Gastroesophageal sphincter (tissue), 3 donors: ENCODE measurements around the gene KCNN3.

Source experiments
- CTCF ChIP-seq, 4 experiments: fragments of 200-600 bp in 2 of 4; fragments of 450-650 bp in 2 of 4; sonication (generic) in 1 of 4; IDR thresholded peaks; one replicate each; pipeline ENCODE4 v1.5.1; 2017 to 2019; ENCODE audit warnings: antibody characterized with exemption in 4 of 4, mild to moderate bottlenecking in 2 of 4, moderate library complexity in 2 of 4
- POLR2A ChIP-seq, 2 donors: fragments of 450-650 bp; IDR thresholded peaks; one replicate each; pipeline ENCODE4 v1.6.1; 2017; ENCODE audit warnings: antibody characterized with exemption in 2 of 2, mild to moderate bottlenecking in 2 of 2, moderate library complexity in 1 of 2

- TF ChIP-seq CTCF (IDR thresholded peaks at IDR 0.05) (no peak), POLR2A (IDR thresholded peaks at IDR 0.05) (no peak)
These were observed 97.2 kb downstream of the KCNN3 start for GRCh38 chr1:154772606-154773506.
